Activated gamma-delta T cell (primary cell): ENCODE measurements around the gene FAM228B.
"Not testable (repeated sequence)": the region's sequence is repeated elsewhere in the genome, so short reads cannot be mapped to it uniquely, and the experiment has no call there.

Experiments used
- DNase-seq: peaks from one replicate; lab custom pipeline; 2025; lab: John Stamatoyannopoulos, UW
- total RNA-seq, 2 donors: gene quantifications; one replicate each; lab custom pipeline; 2026; lab: John Stamatoyannopoulos, UW

The FAM228B gene
- 11.2 to 13.8 reads per million in 2 donors for total RNA-seq

- DNase-seq: peak; percentile 41
Observed at GRCh38 chr2:24123195-24123921, at the start of gene FAM228B, which contains the start of gene PFN4. Gene FAM228B, plus strand, starts transcription at chr2:24123469. Its CDS starts 893 bp downstream, at chr2:24124362. Gene PFN4, minus strand, starts transcription at chr2:24123334. Its CDS starts 799 bp downstream, at chr2:24122535.

GRCh38 chr2:24073816-24074215, 49.5 kb upstream of the FAM228B start:
- no peak for DNase-seq

GRCh38 chr2:24075259-24075658, 48.0 kb upstream of the FAM228B start:
- DNase-seq: no peak

- DNase-seq: peak; percentile 89
Observed at GRCh38 chr2:24075915-24076848, 47.1 kb upstream of the FAM228B start, which contains the start of gene SF3B6. Gene SF3B6, minus strand, starts transcription at chr2:24076326. Its CDS starts 97 bp downstream, at chr2:24076229.

DNA sequence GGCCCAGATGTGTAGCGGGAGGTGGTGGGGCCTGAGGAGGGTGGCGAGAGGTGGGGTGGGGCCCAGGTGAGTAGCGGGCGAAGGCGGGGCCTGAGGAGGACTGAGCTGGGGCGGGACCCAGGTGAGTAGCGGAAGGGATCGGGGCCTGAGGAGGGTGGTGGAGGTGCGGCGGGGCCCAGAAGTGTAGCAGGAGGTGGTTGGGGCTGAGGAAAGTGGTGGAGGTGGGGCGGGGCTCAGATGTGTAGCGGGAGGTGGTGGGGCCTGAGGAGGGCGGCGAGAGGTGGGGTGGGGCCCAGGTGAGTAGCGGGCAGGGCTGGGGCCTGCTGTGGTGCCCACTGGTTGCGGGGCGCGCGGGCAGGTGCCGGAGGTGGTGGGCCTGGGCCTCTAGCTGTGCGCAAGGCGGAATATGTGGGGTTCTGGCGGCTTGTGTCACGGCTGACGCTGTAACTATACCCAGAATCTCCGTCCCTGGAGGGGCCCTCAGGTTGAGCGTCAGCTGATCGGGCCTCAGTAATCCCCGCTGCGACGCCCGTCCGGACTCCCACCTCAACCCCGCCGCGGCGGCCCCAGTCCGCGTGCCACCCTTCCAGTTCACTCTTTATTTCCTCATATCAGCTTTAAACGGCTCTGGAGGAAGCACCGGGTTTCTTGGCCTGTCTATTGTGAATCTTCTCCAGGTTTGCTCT, 46.3 kb upstream of the FAM228B start:
- peak; percentile 55 for DNase-seq

DNA sequence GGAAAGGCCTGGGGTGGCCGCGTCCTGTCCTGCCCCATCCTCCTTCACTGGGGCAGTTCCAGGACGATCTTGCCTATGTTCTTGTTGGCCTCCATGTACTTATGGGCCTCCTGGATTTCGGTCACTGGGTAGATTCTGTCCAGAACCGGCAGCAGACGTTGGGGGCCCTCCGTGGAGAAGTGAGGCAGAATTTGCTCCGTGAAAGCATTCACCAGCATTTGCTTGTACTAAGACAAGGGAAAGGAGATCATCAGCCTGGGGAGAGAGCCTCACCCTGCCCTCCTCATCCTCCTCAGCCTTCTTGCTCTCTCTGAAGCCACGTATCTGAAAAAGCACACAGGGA, 45.8 kb upstream of the FAM228B start:
- DNase-seq: no peak

- DNase-seq: no peak
Observed at GRCh38 chr2:24077879-24078278, 45.4 kb upstream of the FAM228B start.

- DNase-seq: no peak
Observed at GRCh38 chr2:24080701-24081100, 42.6 kb upstream of the FAM228B start.

DNA sequence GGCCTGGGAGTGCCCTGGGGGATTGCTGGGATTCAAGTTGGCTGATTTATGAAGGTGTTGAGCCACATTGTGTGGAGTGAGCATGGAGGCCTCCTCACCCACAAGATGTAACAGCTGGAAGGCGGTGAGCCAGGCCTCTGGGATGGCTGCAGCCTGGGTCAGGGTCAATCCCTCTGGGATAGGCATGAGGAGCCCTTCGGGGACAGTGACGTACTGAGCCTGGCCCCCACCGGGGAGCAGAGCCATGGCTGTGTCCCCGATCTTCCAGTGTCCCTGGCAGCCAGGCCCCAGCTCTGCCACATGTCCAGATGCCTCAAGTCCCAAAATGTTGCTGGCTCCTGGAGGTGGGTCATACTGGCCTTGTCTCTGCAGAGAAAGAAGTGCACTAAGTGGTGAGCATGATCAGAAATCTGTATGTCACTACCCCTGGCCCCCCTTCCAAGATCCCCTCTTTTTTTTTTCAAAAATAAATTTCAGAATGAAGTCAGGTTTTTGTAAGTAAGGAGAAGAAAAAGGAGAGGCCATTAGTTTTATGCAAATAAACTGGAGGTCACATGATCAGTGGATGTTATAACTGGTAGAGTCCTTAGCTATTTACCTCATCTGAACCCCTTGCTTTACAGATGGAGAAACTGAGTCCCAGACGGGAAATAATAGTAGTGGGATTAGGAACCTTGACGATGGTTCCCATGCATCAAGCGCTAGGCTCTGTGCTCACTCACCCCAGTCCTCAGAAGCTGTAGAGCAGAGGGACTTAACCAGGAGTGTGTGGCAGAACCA, 40.3 kb upstream of the FAM228B start:
- no peak for DNase-seq

- DNase-seq: peak; percentile 40
Observed at GRCh38 chr2:24083567-24084385, 39.5 kb upstream of the FAM228B start.

GRCh38 chr2:24084386-24085199, 38.7 kb upstream of the FAM228B start, which contains the start of gene TP53I3:
Gene TP53I3, minus strand, starts transcription at chr2:24084834. Its CDS starts 508 bp downstream, at chr2:24084326.
- peak; percentile 67 for DNase-seq

DNA sequence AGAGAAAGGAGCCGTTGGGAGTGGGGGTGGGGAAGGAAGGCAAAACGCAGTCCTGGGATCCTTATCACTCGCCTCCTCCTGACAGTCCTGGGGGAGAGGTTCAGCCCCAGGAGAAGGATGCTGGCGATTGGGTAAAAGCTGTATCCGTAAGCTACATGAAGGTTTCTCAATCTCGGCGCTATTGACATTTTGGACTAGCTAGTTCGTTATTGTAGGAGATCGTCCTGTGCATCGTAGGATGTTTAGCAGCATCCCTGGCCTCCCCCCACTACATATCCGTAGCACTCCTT, 38.1 kb upstream of the FAM228B start:
- DNase-seq: no peak

DNA sequence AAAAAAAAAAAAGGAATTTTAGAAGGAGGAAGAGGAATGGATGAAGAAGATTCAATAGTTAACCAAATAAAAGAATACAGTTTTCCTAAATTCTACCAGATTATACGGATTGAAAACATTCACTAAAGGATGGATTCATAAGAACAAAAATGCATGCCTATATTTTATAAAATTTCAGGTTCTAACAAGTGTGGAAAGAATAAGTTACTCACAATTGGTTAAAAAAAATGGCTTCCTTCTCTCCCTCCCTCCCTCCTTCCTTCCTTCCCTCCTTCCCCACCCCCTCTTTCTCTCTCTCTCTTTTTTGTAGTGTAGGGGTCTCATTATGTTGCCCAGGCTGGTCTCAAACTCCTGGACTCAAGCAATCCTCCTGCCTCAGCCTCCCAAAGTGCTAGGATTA, 37.0 kb upstream of the FAM228B start:
- no peak for DNase-seq

- DNase-seq: no peak
Observed at GRCh38 chr2:24087032-24087431, 36.2 kb upstream of the FAM228B start.

GRCh38 chr2:24088821-24089359, 34.4 kb upstream of the FAM228B start:
- DNase-seq: no peak

DNA sequence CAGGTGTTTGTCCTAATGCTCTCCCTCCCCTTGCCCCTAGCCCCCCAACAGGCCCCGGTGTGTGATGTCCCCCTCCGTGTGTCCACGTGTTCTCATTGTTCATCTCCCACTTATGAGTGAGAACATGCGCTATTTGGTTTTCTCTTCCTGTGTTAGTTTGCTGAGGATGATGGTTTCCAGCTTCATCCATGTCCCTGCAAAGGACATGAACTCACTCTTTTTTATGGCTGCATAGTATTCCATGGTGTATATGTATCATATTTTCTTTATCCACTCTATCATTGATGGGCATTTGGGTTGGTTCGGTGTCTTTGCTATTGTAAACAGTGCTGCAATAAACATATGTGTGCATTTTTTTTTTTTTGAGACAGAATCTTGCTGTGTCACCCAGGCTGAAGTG, 30.0 kb upstream of the FAM228B start:
- not testable (repeated sequence) for DNase-seq

- DNase-seq: not testable (repeated sequence)
Observed at GRCh38 chr2:24095171-24095677, 28.0 kb upstream of the FAM228B start.

- not testable (repeated sequence) for DNase-seq
Observed at GRCh38 chr2:24100732-24101131, 22.5 kb upstream of the FAM228B start.

GRCh38 chr2:24101992-24102391, 21.3 kb upstream of the FAM228B start:
- DNase-seq: no peak
